Measurements from ENCODE around the gene KIAA0753. TPM values are rescaled to one million over a fixed set of nuclear protein-coding genes. Genes with fewer than 3 reads are reported as not detected.

KIAA0753 gene
- total and polyA plus RNA-seq, 2 of the 8 experiments (the other 6 are each of a cell fraction or from before 2014, with no cell fraction given) = 5.0 to 27.1 TPM

DNA sequence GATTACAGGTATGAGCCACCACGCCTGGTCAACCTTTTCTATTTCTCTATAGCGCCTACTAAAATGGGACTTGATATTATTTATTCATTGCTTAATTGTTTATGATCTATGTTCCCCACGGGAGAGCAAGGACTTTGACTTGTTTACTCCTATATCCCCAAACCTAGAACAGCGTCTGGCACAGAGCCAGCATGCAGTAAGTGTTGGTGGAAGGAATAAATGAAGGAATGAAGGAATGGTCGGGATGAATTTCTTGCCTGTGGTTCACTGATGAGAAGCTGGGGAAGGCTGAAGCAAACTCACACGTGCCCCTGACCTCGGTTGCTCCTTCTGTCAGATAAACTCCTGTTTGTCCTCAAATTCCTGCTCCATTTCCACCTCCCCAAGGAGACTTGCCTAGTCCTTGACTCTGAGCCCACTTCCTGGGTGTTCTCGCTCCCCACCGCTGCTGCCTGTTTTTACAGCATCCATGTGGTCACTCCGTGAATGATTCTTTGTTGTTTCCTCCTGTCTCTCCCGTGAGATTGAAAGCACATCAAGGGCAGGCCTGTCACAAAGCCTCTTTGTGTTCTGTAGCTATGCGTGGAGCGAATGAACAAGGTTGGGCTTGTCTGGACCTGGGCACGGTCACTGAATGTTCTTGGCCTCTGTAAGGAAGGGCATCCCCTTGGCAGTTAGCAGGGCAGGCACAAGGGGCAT is 28.4 kb upstream of the KIAA0753 start:
- CTCF ChIA-PET (ENCODE audit: partially characterized antibody) = interaction anchor here (0.9 to 4.8 kb wide), 8 partner anchors 9 to 242 kb away, joined by 3 to 41 read pairs (median 4); partner anchors contain the start of gene SLC13A5
- no peak overlapping the region for H2AFZ ChIP-seq (ENCODE audit: low read length)
- H3K23ac ChIP-seq (ENCODE audit: insufficient read length) = no peak overlapping the region
- H4K8ac ChIP-seq (ENCODE audit: extremely low read depth, insufficient read depth, low read length) = no peak overlapping the region
- no peaks in the 10 kb centered on the region for H3K9me3 ChIP-seq (ENCODE audit: insufficient read depth in 2 of 2, low read depth in 1 of 2, low read length in 1 of 2)
- H2BK120ac ChIP-seq (replicated peaks; ENCODE audit: low read depth, low read length) = no peak overlapping the region
- FAIRE-seq (no peak), DNase-seq (ENCODE audit: low read depth in 1 of 2, low spot score in 2 of 2) (no peak)
- peaks cover 0 to 2% (median 1%) of the 10 kb centered on the region in 4 experiments; a peak in 1 of 7 replicates for H3K4me1 ChIP-seq (replicated peaks in 1 of 4; ENCODE audit: control insufficient read depth in 3 of 4, insufficient read depth in 4 of 4, low read length in 3 of 4)
- no peak overlapping the region for H3K27ac ChIP-seq (ENCODE audit: low read depth, low read length)
- TF ChIP-seq, protein P1, sequence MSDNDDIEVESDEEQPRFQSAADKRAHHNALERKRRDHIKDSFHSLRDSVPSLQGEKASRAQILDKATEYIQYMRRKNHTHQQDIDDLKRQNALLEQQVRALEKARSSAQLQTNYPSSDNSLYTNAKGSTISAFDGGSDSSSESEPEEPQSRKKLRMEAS (IDR thresholded peaks at IDR 0.05) = no peak
- TF ChIP-seq, protein P2, sequence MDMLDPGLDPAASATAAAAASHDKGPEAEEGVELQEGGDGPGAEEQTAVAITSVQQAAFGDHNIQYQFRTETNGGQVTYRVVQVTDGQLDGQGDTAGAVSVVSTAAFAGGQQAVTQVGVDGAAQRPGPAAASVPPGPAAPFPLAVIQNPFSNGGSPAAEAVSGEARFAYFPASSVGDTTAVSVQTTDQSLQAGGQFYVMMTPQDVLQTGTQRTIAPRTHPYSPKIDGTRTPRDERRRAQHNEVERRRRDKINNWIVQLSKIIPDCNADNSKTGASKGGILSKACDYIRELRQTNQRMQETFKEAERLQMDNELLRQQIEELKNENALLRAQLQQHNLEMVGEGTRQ (IDR thresholded peaks at IDR 0.05; ENCODE audit: low read length) = no peak
- TF ChIP-seq ZNF274 (IDR thresholded peaks at IDR 0.05; ENCODE audit: borderline replicate concordance, extremely low read depth, low read length) (no peak), CHD1 (IDR thresholded peaks at IDR 0.05; ENCODE audit: low read depth, low read length) (no peak), TBP (IDR thresholded peaks at IDR 0.05; ENCODE audit: low read depth, low read length) (no peak), JUN (IDR thresholded peaks at IDR 0.05; ENCODE audit: low read depth, low read length) (no peak), RAD21 (IDR thresholded peaks at IDR 0.05 in 1 of 2, conservative IDR thresholded peaks at IDR 0.05 in 1 of 2; ENCODE audit: low read depth in 2 of 2, low read length in 2 of 2) (no peak), NRF1 (IDR thresholded peaks at IDR 0.05; ENCODE audit: low read depth, low read length) (no peak), GTF2F1 (IDR thresholded peaks at IDR 0.05; ENCODE audit: borderline replicate concordance, low read depth, low read length) (no peak)
- TF ChIP-seq, protein P3, sequence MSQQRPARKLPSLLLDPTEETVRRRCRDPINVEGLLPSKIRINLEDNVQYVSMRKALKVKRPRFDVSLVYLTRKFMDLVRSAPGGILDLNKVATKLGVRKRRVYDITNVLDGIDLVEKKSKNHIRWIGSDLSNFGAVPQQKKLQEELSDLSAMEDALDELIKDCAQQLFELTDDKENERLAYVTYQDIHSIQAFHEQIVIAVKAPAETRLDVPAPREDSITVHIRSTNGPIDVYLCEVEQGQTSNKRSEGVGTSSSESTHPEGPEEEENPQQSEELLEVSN (IDR thresholded peaks at IDR 0.05) = no peak
- POLR2A ChIA-PET (ENCODE audit: partially characterized antibody) = interaction anchor here (1.4 kb wide), 1 partner anchor 29 kb away, joined by 4 read pairs; a partner anchor contains a TSS
- no peaks in the 10 kb centered on the region for H3K36me3 ChIP-seq (ENCODE audit: control insufficient read depth in 2 of 4, insufficient read depth in 4 of 4, low read length in 3 of 4)
- peaks cover 0 to 2% of the 10 kb centered on the region in 2 experiments for H4K20me1 ChIP-seq (replicated peaks in 1 of 2; ENCODE audit: control insufficient read depth in 1 of 2, insufficient read depth in 2 of 2, low read length in 2 of 2)
- no peak overlapping the region for H2AK5ac ChIP-seq (ENCODE audit: low read depth, low read length)
- no peak overlapping the region for H3K9ac ChIP-seq (replicated peaks in 1 of 4; ENCODE audit: extremely low read depth in 1 of 4, low read depth in 3 of 4, low read length in 3 of 4)
- H2BK20ac ChIP-seq (ENCODE audit: low read length) = no peak overlapping the region
- no peaks in the 10 kb centered on the region for H3K23me2 ChIP-seq (ENCODE audit: low read depth, low read length)
- H3K4me3 ChIP-seq (ENCODE audit: extremely low read depth in 1 of 4, insufficient read depth in 2 of 4, low read depth in 3 of 4, low read length in 4 of 4) = no peak overlapping the region
- H2BK12ac ChIP-seq (ENCODE audit: low read depth, low read length) = no peak overlapping the region
- H3K4ac ChIP-seq (replicated peaks; ENCODE audit: insufficient read length, low read depth, low read length) = no peak overlapping the region
- no peak overlapping the region for H4K5ac ChIP-seq (ENCODE audit: insufficient read length, low read depth, low read length)
- H3K79me1 ChIP-seq (ENCODE audit: low read depth, low read length) = no peaks in the 10 kb centered on the region
- no peak overlapping the region for H4K91ac ChIP-seq (replicated peaks; ENCODE audit: insufficient read length, low read length)
- WGBS, 2 experiments (ENCODE audit: extremely low coverage in 1 of 2, insufficient coverage in 1 of 2, insufficient read length in 1 of 2, insufficient replicate concordance in 2 of 2, low coverage in 1 of 2, low lambda C conversion rate in 2 of 2, missing lambda C conversion rate in 1 of 2) = 91% methylated on average over 14 of the region's 14 CpGs; no CpG with 5 or more reads in 1 of the 2 experiments
- no peak overlapping the region for H2BK5ac ChIP-seq (ENCODE audit: low read depth, low read length)
- no peaks in the 10 kb centered on the region for H3K79me2 ChIP-seq (ENCODE audit: control insufficient read depth in 1 of 2, insufficient read depth in 2 of 2, low read length in 2 of 2)
- no peak overlapping the region for H3K14ac ChIP-seq (ENCODE audit: insufficient read length)
- no peak overlapping the region for H3K56ac ChIP-seq (replicated peaks; ENCODE audit: insufficient read length, low read depth, low read length)
- no peak overlapping the region for H3K18ac ChIP-seq (ENCODE audit: extremely low read depth, low read length)
- no peak overlapping the region for H2BK15ac ChIP-seq (ENCODE audit: low read length)
- peaks cover 0 to 6% (median 4%) of the 10 kb centered on the region in 4 experiments; a peak in 2 of 7 replicates for H3K27me3 ChIP-seq (replicated peaks in 1 of 4; ENCODE audit: control insufficient read depth in 3 of 4, extremely low read depth in 1 of 4, insufficient read depth in 3 of 4, low read length in 3 of 4)
- H3K4me2 ChIP-seq (ENCODE audit: insufficient read depth in 1 of 2, low read depth in 2 of 2, low read length in 2 of 2) = no peak overlapping the region
